ENCODE measurements around the gene CAMKK1.
A peak's percentile ranks its signal among the peaks of the same experiment; 100 is the strongest.

The CAMKK1 gene

GRCh38 chr17:3917391-3917931, 24.6 kb upstream of the CAMKK1 start:
- no peak for TF ChIP-seq CTCF (conservative IDR thresholded peaks at IDR 0.05; ENCODE audit: low read depth, low read length)
- no peak for DNase-seq (ENCODE audit: low read depth)
- no peak overlapping the region for H3K4me3 ChIP-seq (ENCODE audit: low read length)

- no peak overlapping the region for H3K4me3 ChIP-seq (ENCODE audit: low read length)
- TF ChIP-seq CTCF (conservative IDR thresholded peaks at IDR 0.05; ENCODE audit: low read depth, low read length): no peak
- no peak for DNase-seq (ENCODE audit: low read depth)
These were observed 24.0 kb upstream of the CAMKK1 start for GRCh38 chr17:3916825-3917224.

- H3K4me3 ChIP-seq (ENCODE audit: low read length): no peak within 1 kb of the TSS
- TF ChIP-seq CTCF (conservative IDR thresholded peaks at IDR 0.05; ENCODE audit: low read depth, low read length): no peak
- DNase-seq (ENCODE audit: low read depth): no peak
These were observed 23.3 kb upstream of the CAMKK1 start, which contains the start of gene P2RX1 for GRCh38 chr17:3915995-3916696. P2RX1 (minus strand) TSS chr17:3916465; CDS start chr17:3916225, 240 bp downstream.

GRCh38 chr17:3915581-3915994, 22.7 kb upstream of the CAMKK1 start:
- no peak for DNase-seq (ENCODE audit: low read depth)
- H3K4me3 ChIP-seq (ENCODE audit: low read length): no peak overlapping the region
- TF ChIP-seq CTCF (conservative IDR thresholded peaks at IDR 0.05; ENCODE audit: low read depth, low read length): no peak

- no peak for TF ChIP-seq CTCF (conservative IDR thresholded peaks at IDR 0.05; ENCODE audit: low read depth, low read length)
- no peak for DNase-seq (ENCODE audit: low read depth)
- no peak overlapping the region for H3K4me3 ChIP-seq (ENCODE audit: low read length)
These were observed 21.4 kb upstream of the CAMKK1 start for GRCh38 chr17:3914312-3914670.

GRCh38 chr17:3913531-3914311, 20.9 kb upstream of the CAMKK1 start:
- H3K4me3 ChIP-seq (ENCODE audit: low read length): no peak overlapping the region
- no peak for DNase-seq (ENCODE audit: low read depth)
- peak; percentile 98 for TF ChIP-seq CTCF (conservative IDR thresholded peaks at IDR 0.05; ENCODE audit: low read depth, low read length)

All from retinal pigment epithelial cell (primary cell).